Osteoblast (primary cell): ENCODE measurements around the gene CFAP99. TPM values are rescaled to one million over a fixed set of nuclear protein-coding genes. Genes with fewer than 3 reads are reported as not detected.

Source experiments
- DNase-seq: peaks from one replicate; pipeline ENCODE4 v3.0.0; 2011; ENCODE audit warnings: low spot score, mixed read lengths; ENCODE audit not compliant: insufficient read length; ENCODE audit errors: missing footprints
- H2AFZ ChIP-seq: 2 replicates; pipeline ENCODE4 v1.6.0; 2011; ENCODE audit warnings: mild to moderate bottlenecking, low read length
- H3K27ac ChIP-seq: 2 replicates; pipeline ENCODE4 v1.5.1; 2011; ENCODE audit warnings: mild to moderate bottlenecking, low read depth, low read length, moderate library complexity
- H3K27me3 ChIP-seq: 2 replicates; pipeline ENCODE4 v1.6.0; 2012; ENCODE audit warnings: mild to moderate bottlenecking, control low read depth, inconsistent platforms, low read length, moderate library complexity; ENCODE audit not compliant: insufficient read depth
- H3K36me3 ChIP-seq: 2 replicates; pipeline ENCODE4 v1.5.1; 2011; ENCODE audit warnings: mild to moderate bottlenecking, low read length, control low read depth, moderate library complexity; ENCODE audit not compliant: insufficient read depth
- H3K4me1 ChIP-seq: 2 replicates; pipeline ENCODE4 v1.5.1; 2011; ENCODE audit warnings: mild to moderate bottlenecking, low read length, control low read depth, moderate library complexity; ENCODE audit not compliant: insufficient read depth
- H3K4me2 ChIP-seq: 2 replicates; pipeline ENCODE4 v1.6.0; 2011; ENCODE audit warnings: mild to moderate bottlenecking, low read length; ENCODE audit not compliant: insufficient read depth
- H3K4me3 ChIP-seq: fragments of 200-600 bp; sonication (generic); 3 replicates; pipeline ENCODE4 v1.5.1; 2012; ENCODE audit warnings: mild to moderate bottlenecking, low read length, inconsistent platforms; ENCODE audit not compliant: insufficient read depth
- H3K79me2 ChIP-seq: 2 replicates; pipeline ENCODE4 v1.6.0; 2012; ENCODE audit warnings: mild to moderate bottlenecking, low read length, control low read depth, inconsistent platforms; ENCODE audit not compliant: insufficient read depth
- H3K9me3 ChIP-seq: 2 replicates; pipeline ENCODE4 v1.5.1; 2011; ENCODE audit warnings: low read depth, low read length, control low read depth
- H4K20me1 ChIP-seq: 2 replicates; pipeline ENCODE4 v1.6.0; 2012; ENCODE audit warnings: mild to moderate bottlenecking, low read length, control low read depth; ENCODE audit not compliant: insufficient read depth
- CTCF ChIP-seq: IDR thresholded peaks from 2 replicates; pipeline ENCODE4 v1.5.1; 2011; ENCODE audit warnings: mild to moderate bottlenecking, low read depth, low read length, moderate library complexity; ENCODE audit errors: extremely low read depth
- total RNA-seq: library from RNA; depleted of rRNA; stranded (reverse); fragments of >200 nt; gene quantifications from 2 replicates; pipeline ENCODE4 v1.2.3, GENCODE V29; 2012

Gene CFAP99
- total RNA-seq, 1 donor, result under 0.01 TPM

- Histone ChIP-seq H3K4me2 (no peak overlapping the region), H3K9me3 (no peaks in the 10 kb centered on the region), H3K27me3 (no peaks in the 10 kb centered on the region), H3K79me2 (no peaks in the 10 kb centered on the region), H3K4me1 (no peaks in the 10 kb centered on the region), H3K27ac (no peak overlapping the region), H2AFZ (no peak overlapping the region), H3K4me3 (no peak overlapping the region), H3K36me3 (no peaks in the 10 kb centered on the region), H4K20me1 (no peaks in the 10 kb centered on the region)
- no peak for TF ChIP-seq CTCF
- DNase-seq, result peak; percentile 70
Observed at GRCh38 chr4:2443956-2444740, 25.4 kb downstream of the CFAP99 start.

- no peak overlapping the region for H3K27ac ChIP-seq
- peak; percentile 78 for DNase-seq
- no peak overlapping the region for H3K4me3 ChIP-seq
- H3K4me2 ChIP-seq, result no peak overlapping the region
- H3K79me2 ChIP-seq, result no peaks in the 10 kb centered on the region
- no peaks in the 10 kb centered on the region for H3K4me1 ChIP-seq
- no peaks in the 10 kb centered on the region for H3K9me3 ChIP-seq
- H3K27me3 ChIP-seq, result no peaks in the 10 kb centered on the region
- no peaks in the 10 kb centered on the region for H4K20me1 ChIP-seq
- no peak for TF ChIP-seq CTCF
- H2AFZ ChIP-seq, result no peak overlapping the region
- H3K36me3 ChIP-seq, result no peaks in the 10 kb centered on the region
Observed at GRCh38 chr4:2445130-2445529, 26.4 kb downstream of the CFAP99 start.

GRCh38 chr4:2445571-2445970, 26.8 kb downstream of the CFAP99 start:
- H3K4me2 ChIP-seq, result no peak overlapping the region
- TF ChIP-seq CTCF, result no peak
- H3K79me2 ChIP-seq, result no peaks in the 10 kb centered on the region
- H3K27me3 ChIP-seq, result no peaks in the 10 kb centered on the region
- H4K20me1 ChIP-seq, result no peaks in the 10 kb centered on the region
- no peak overlapping the region for H3K27ac ChIP-seq
- DNase-seq, result peak; percentile 62
- H2AFZ ChIP-seq, result no peak overlapping the region
- no peaks in the 10 kb centered on the region for H3K36me3 ChIP-seq
- H3K4me1 ChIP-seq, result no peaks in the 10 kb centered on the region
- no peaks in the 10 kb centered on the region for H3K9me3 ChIP-seq
- no peak overlapping the region for H3K4me3 ChIP-seq

- Histone ChIP-seq H3K9me3 (no peaks in the 10 kb centered on the region), H3K79me2 (no peaks in the 10 kb centered on the region), H3K27me3 (no peaks in the 10 kb centered on the region), H3K4me2 (no peak overlapping the region), H3K36me3 (no peaks in the 10 kb centered on the region), H2AFZ (no peak overlapping the region), H3K27ac (no peak overlapping the region), H3K4me1 (no peaks in the 10 kb centered on the region), H3K4me3 (no peak overlapping the region), H4K20me1 (no peaks in the 10 kb centered on the region)
- TF ChIP-seq CTCF, result no peak
- DNase-seq, result no peak
Observed at GRCh38 chr4:2446656-2447564, 28.2 kb downstream of the CFAP99 start.
